Measurements from ENCODE around the gene CDA. TPM values are rescaled to one million over a fixed set of nuclear protein-coding genes. Genes with fewer than 3 reads are reported as not detected.
"Not testable (repeated sequence)": the region's sequence is repeated elsewhere in the genome, so short reads cannot be mapped to it uniquely, and the experiment has no call there.

Gene CDA
- total RNA-seq, 6 donors from 2014 or later: 2.6 to 9.3 (median 3.0) TPM; not detected in 1

DNA sequence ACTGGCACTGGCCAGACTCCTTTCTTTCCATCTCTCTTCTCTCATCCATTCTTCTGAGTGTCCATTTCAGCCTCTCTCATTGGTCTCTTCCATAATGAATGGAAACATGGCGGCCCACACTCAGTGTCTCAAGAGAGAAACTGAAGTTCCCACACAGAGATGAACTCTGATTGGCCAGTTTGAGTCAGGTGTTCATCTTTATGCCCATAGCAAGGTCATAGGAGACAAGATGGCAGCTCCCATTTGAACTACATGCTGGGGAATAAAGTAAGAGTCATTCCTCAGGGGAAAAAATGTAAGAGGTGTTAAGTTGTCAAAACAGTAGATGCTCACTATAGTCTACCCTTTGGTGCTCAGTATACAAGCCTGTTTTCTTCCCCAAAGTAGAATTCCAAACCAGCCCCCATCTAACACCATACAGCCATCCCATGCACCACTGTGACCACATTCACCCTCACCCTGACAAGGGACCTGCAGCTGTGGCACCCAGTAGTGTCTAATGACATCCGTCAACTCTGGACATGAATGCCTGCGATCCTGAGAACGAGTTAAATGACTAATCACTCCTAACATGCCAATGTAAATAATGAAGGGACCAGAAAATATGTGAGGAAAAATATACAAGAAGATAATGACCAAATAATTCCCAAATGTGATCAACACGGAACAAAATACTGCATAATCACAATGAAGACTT lies 12.4 kb downstream of the CDA start:
- Histone ChIP-seq H3K27ac (no peak overlapping the region), H3K27me3 (no peaks in the 10 kb centered on the region), H3K9me3 (no peaks in the 10 kb centered on the region), H3K4me3 (no peak overlapping the region), H3K4me1 (no peaks in the 10 kb centered on the region), H3K36me3 (no peaks in the 10 kb centered on the region)
- no peak for ATAC-seq (ENCODE audit: low FRiP score in 2 of 2)
- TF ChIP-seq POLR2A (IDR thresholded peaks at IDR 0.05): no peak
- TF ChIP-seq, protein P1, sequence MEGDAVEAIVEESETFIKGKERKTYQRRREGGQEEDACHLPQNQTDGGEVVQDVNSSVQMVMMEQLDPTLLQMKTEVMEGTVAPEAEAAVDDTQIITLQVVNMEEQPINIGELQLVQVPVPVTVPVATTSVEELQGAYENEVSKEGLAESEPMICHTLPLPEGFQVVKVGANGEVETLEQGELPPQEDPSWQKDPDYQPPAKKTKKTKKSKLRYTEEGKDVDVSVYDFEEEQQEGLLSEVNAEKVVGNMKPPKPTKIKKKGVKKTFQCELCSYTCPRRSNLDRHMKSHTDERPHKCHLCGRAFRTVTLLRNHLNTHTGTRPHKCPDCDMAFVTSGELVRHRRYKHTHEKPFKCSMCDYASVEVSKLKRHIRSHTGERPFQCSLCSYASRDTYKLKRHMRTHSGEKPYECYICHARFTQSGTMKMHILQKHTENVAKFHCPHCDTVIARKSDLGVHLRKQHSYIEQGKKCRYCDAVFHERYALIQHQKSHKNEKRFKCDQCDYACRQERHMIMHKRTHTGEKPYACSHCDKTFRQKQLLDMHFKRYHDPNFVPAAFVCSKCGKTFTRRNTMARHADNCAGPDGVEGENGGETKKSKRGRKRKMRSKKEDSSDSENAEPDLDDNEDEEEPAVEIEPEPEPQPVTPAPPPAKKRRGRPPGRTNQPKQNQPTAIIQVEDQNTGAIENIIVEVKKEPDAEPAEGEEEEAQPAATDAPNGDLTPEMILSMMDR (IDR thresholded peaks at IDR 0.05): no peak
- no peak for DNase-seq
- 61 to 72% methylated on average over 5 of the region's 5 CpGs for WGBS, 2 donors

DNA sequence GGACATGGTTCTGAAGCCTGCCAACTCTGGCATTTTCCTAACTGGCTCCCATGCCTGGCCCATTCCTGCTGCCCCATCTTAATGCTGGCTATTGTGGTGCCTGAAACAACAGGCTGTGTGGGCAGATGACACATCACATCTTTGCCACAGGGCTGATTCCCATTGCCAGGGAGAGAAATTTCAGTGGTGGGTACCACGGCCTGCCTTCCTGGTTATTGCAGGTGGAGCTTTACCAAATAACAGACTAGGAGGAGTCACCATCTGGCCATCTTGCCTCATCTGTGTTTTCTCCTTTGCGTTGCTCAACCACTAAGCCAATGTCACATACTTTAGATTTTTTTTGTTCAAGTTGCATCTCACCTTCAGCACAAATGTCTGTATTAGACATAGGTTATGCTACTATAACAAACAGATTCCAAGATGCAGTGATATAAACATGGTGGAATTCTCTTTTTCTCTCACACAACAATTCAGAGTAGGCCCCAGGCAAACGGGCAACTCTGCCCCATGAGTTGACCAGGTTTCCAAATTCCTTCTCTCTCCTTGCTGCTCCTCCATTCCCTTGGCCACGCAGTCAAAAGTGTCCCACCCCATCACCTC lies 14.1 kb downstream of the CDA start:
- no peak overlapping the region for H3K27ac ChIP-seq
- ATAC-seq (ENCODE audit: low FRiP score in 2 of 2) (no peak), DNase-seq (no peak)
- H3K4me3 ChIP-seq: no peak overlapping the region
- no peaks in the 10 kb centered on the region for H3K9me3 ChIP-seq
- no peaks in the 10 kb centered on the region for H3K4me1 ChIP-seq
- 75 to 88% methylated on average over 4 of the region's 4 CpGs for WGBS, 2 donors
- no peaks in the 10 kb centered on the region for H3K36me3 ChIP-seq
- H3K27me3 ChIP-seq: no peaks in the 10 kb centered on the region
- no peak for TF ChIP-seq EP300 (IDR thresholded peaks at IDR 0.05)
- TF ChIP-seq POLR2A (IDR thresholded peaks at IDR 0.05): no peak
- TF ChIP-seq POLR2AphosphoS5 (IDR thresholded peaks at IDR 0.05): no peak
- TF ChIP-seq, protein P1 (IDR thresholded peaks at IDR 0.05): no peak

DNA sequence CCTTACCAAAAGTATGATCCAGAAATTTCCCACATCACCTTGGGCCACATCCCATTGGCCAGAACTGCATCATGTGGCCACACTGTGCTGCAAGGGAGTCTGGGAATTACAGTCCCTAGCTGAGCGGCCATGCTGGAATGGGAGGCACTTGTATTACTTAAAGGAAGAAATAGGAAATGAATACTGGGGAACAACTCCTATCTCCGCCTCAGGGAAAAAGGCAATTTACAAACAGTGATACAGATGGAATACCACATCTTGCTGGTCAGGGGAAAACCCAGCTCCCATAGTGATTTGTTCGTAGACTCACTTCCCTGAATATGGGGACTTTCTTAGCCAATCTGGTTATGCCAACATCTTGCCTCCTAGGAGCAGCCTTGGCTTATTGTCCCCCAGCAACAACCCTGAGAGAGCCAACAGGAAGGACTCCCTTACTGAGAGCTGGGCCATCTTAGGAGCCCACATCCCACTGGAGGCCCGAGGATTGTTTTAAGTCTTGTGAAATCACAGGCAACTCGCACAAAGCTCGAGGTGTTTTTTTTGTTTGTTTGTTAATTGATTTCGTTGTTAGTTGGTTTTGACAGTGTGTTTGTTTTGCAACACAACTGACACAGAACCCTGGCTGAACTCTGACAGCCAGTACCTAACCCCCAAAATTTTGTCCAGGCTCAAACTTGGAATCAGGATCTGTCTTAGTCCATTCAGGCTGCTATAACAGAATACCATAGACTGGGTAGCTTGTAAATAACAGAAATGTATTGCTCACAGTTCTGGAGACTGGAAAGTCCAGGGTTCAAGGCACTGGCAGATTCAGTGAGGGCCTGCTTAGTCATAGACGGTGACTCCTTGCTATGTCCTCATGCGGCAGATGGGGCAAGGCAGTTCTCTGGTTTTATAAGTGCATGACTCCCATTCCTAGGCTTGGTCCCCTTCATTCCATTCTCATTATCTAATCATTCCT lies 14.9 kb downstream of the CDA start:
- Histone ChIP-seq H3K4me1 (no peaks in the 10 kb centered on the region), H3K4me3 (no peak overlapping the region), H3K36me3 (no peaks in the 10 kb centered on the region), H3K27ac (peak overlapping the region in 2 of 4 donors; percentile 10 to 71), H3K27me3 (no peaks in the 10 kb centered on the region), H3K9me3 (no peaks in the 10 kb centered on the region)
- TF ChIP-seq POLR2AphosphoS5 (IDR thresholded peaks at IDR 0.05) (no peak), EP300 (IDR thresholded peaks at IDR 0.05) (no peak), POLR2A (IDR thresholded peaks at IDR 0.05) (no peak)
- TF ChIP-seq, protein P1 (IDR thresholded peaks at IDR 0.05): no peak
- WGBS, 2 donors: 77 to 79% methylated on average over 9 of the region's 9 CpGs
- ATAC-seq (ENCODE audit: low FRiP score in 2 of 2): peak in 1 of 2 donors; percentile 61
- DNase-seq: peak in 1 of 2 donors; percentile 26

DNA sequence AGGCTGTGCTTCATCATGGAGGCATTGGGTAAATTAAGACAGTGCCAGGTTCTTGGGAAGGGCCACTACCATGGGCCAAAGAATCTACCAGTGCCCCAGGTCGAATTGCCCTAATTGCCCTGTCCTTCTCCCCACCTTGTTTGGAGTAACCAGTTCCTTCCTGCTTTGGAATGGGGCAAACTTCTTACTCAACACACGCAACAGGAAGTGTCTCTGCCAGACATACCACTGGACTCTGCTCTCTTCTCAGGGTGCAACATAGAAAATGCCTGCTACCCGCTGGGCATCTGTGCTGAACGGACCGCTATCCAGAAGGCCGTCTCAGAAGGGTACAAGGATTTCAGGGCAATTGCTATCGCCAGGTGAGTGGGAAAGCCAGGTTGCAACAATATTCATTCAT lies 15.8 kb downstream of the CDA start:
- peak in 1 of 2 donors; percentile 25 for DNase-seq
- no peaks in the 10 kb centered on the region for H3K4me1 ChIP-seq
- TF ChIP-seq POLR2AphosphoS5 (IDR thresholded peaks at IDR 0.05) (no peak), POLR2A (IDR thresholded peaks at IDR 0.05) (no peak), EP300 (IDR thresholded peaks at IDR 0.05) (no peak)
- TF ChIP-seq, protein P1 (IDR thresholded peaks at IDR 0.05): no peak
- no peaks in the 10 kb centered on the region for H3K36me3 ChIP-seq
- H3K9me3 ChIP-seq: no peaks in the 10 kb centered on the region
- WGBS, 2 donors: 59 to 68% methylated on average over 7 of the region's 7 CpGs
- no peaks in the 10 kb centered on the region for H3K27me3 ChIP-seq
- no peak overlapping the region for H3K4me3 ChIP-seq
- peak overlapping the region in 1 of 4 donors; percentile 71 for H3K27ac ChIP-seq
- peak in 1 of 2 donors; percentile 60 for ATAC-seq (ENCODE audit: low FRiP score in 2 of 2)

DNA sequence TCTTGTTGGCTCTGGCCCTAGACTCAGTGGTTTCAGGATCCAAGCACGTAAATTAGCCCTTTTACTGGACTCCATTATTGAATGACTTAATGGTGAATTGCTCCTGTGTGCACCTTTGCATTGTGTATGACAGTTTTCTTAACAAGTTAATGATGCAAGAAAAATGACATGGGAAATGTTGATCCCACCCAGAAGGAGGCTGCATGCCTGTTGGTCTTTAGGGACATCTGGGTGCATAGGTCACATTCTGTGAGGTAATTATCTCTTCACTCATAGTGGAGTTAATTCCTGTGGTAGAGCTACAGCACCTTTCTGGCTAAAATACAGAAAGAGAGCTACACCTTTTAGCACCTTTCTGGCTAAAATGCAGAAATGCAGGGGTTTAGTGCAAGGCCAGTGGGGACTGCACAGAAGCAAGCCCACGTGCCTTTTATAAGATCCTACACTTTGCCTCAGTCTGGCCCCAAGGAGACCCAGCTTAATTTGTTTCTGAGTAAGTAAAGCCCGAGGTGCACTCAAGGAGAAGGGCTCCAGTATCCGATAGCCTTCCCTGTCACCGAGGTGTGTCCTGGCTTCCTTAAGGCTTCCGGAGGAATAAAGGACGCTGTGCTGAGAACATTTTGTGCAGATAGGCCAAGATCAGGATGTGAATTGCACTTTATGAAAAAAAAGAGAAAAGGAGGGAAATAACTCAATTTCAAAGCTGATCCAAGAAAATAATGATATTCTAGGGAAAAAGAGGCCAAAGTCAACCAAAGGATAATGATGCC lies 18.1 kb downstream of the CDA start:
- 63 to 84% methylated on average over 5 to 7 of the region's 7 CpGs for WGBS, 2 donors
- H3K27me3 ChIP-seq; H3K9me3 ChIP-seq; H3K27ac ChIP-seq; H3K4me1 ChIP-seq; DNase-seq; ATAC-seq (ENCODE audit: low FRiP score in 2 of 2); H3K4me3 ChIP-seq; H3K36me3 ChIP-seq: not testable (repeated sequence)

Data from upper lobe of left lung (tissue), 6 donors.